SK-N-SH treated with all-trans-retinoic acid at 6 μM for 48 hours (cell line): ENCODE results near the gene MOXD1.

ENCODE experiments used
- ATAC-seq: fragments of 200-7000 bp; cut with Tn5 transposase; 3 replicates; pipeline ENCODE4 v1.9.1; 2020; ENCODE audit warnings: mild to moderate bottlenecking, moderate library complexity
- ARNTL ChIP-seq: fragments of 450-650 bp; formaldehyde crosslinking; IDR thresholded peaks from 2 replicates; pipeline ENCODE4 v1.5.0; 2020; ENCODE audit warnings: low read depth, mild to moderate bottlenecking, moderate library complexity, borderline replicate concordance
- BACH2 ChIP-seq: fragments of 250-450 bp; sonication (Bioruptor Pico); IDR thresholded peaks from 2 replicates; pipeline ENCODE4 v1.9.0; 2021; ENCODE audit warnings: mild to moderate bottlenecking, borderline replicate concordance
- ESRRG ChIP-seq: fragments of 250-450 bp; sonication (Bioruptor Pico); IDR thresholded peaks from 2 replicates; pipeline ENCODE4 v1.6.1; 2021; ENCODE audit warnings: mild to moderate bottlenecking
- GLIS3 ChIP-seq: fragments of 250-450 bp; sonication (Bioruptor Pico); IDR thresholded peaks from 2 replicates; pipeline ENCODE4 v1.5.0; 2020; ENCODE audit warnings: mild to moderate bottlenecking, moderate library complexity
- ISL1 ChIP-seq: fragments of 250-450 bp; sonication (Bioruptor Pico); IDR thresholded peaks from 2 replicates; pipeline ENCODE4 v2.1.2; 2022; ENCODE audit warnings: mild to moderate bottlenecking, moderate library complexity
- OSR1 ChIP-seq: fragments of 250-450 bp; sonication (Bioruptor Pico); IDR thresholded peaks from 2 replicates; pipeline ENCODE4 v1.8.0; 2022; ENCODE audit warnings: moderate library complexity, mild to moderate bottlenecking, inconsistent platforms
- PPARA ChIP-seq: fragments of 250-450 bp; sonication (Bioruptor Pico); IDR thresholded peaks from 2 replicates; pipeline ENCODE4 v1.5.0; 2020; ENCODE audit warnings: mild to moderate bottlenecking, borderline replicate concordance
- RARB ChIP-seq: fragments of 250-450 bp; sonication (Bioruptor Pico); IDR thresholded peaks from 2 replicates; pipeline ENCODE4 v1.8.0; 2021; ENCODE audit warnings: mild to moderate bottlenecking, moderate library complexity
- SNAI2 ChIP-seq: fragments of 250-450 bp; sonication (Bioruptor Pico); IDR thresholded peaks from 2 replicates; pipeline ENCODE4 v1.5.0; 2020; ENCODE audit warnings: mild to moderate bottlenecking, moderate library complexity
- TCF4 ChIP-seq: fragments of 250-450 bp; sonication (Bioruptor Pico); IDR thresholded peaks from 2 replicates; pipeline ENCODE4 v1.8.0; 2021; ENCODE audit warnings: mild to moderate bottlenecking, moderate library complexity, borderline replicate concordance
- TOX ChIP-seq: fragments of 250-450 bp; sonication (Bioruptor Pico); IDR thresholded peaks from 2 replicates; pipeline ENCODE4 v1.8.0; 2021; ENCODE audit warnings: mild to moderate bottlenecking, moderate library complexity, borderline replicate concordance
- ZC3H10 ChIP-seq: fragments of 250-450 bp; sonication (Bioruptor Pico); IDR thresholded peaks from 2 replicates; pipeline ENCODE4 v1.5.1; 2021; ENCODE audit warnings: mild to moderate bottlenecking, moderate library complexity
- ZFP3 ChIP-seq: fragments of 250-450 bp; sonication (Bioruptor Pico); IDR thresholded peaks from 2 replicates; pipeline ENCODE4 v1.5.0; 2020; ENCODE audit warnings: mild to moderate bottlenecking, moderate library complexity
- ZFP30 ChIP-seq: fragments of 450-650 bp; formaldehyde crosslinking; IDR thresholded peaks from 2 replicates; pipeline ENCODE4 v1.5.0; 2022; ENCODE audit warnings: mild to moderate bottlenecking, moderate library complexity
- ZNF565 ChIP-seq: fragments of 450-650 bp; formaldehyde crosslinking; conservative IDR thresholded peaks from 2 replicates; pipeline ENCODE4 v1.5.0; 2020; ENCODE audit warnings: low read depth, mild to moderate bottlenecking, moderate library complexity
- ZNF70 ChIP-seq: fragments of 450-650 bp; formaldehyde crosslinking; IDR thresholded peaks from 2 replicates; pipeline ENCODE4 v1.5.0; 2020; ENCODE audit warnings: mild to moderate bottlenecking, moderate library complexity
- ZNF8 ChIP-seq: fragments of 450-650 bp; formaldehyde crosslinking; IDR thresholded peaks from 2 replicates; pipeline ENCODE4 v1.5.0; 2020; ENCODE audit warnings: mild to moderate bottlenecking, moderate library complexity
- TF ChIP-seq, protein P1 (sequence below): fragments of 250-450 bp; sonication (Bioruptor Pico); IDR thresholded peaks from 2 replicates; pipeline ENCODE4 v1.5.1; 2021; ENCODE audit warnings: mild to moderate bottlenecking, moderate library complexity
- TF ChIP-seq, protein P2 (sequence below): fragments of 250-450 bp; sonication (Bioruptor Pico); IDR thresholded peaks from 2 replicates; pipeline ENCODE4 v1.5.1; 2020; ENCODE audit warnings: low read depth, mild to moderate bottlenecking, moderate library complexity
- TF ChIP-seq, protein P3 (sequence below): fragments of 250-450 bp; sonication (Bioruptor Pico); IDR thresholded peaks from 2 replicates; pipeline ENCODE4 v1.8.0; 2021; ENCODE audit warnings: low read depth, mild to moderate bottlenecking, moderate library complexity, borderline replicate concordance

Gene MOXD1

DNA sequence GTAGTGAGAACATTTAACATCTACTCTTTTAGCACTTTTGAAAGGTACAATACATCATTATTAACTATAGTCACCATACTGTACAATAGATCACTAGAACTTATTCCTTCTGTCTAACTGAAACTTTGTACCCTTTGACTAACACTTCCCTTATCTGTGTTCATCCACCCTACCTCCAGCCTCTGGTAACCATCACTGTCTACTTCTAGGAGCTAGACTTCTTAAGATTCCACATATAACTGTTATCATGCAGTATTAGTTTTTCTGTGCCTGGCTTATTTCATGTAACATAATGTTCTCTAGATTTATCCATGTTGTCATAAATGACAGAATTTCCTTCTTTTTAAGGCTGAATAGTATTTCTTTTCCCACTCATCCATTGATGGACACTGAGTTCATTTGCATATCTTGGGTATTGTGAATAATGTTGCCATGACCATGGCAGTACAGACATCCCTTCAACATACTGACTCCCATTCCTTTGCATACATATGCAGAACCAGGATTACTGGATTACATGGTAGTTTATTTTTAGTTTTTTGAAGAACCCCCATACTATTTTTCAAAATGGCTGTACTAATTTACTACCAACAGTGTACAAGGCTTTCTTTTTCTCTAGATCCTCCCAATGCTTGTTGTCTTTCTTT is 135.7 kb downstream of the MOXD1 start (continued):
- TF ChIP-seq, protein P1, sequence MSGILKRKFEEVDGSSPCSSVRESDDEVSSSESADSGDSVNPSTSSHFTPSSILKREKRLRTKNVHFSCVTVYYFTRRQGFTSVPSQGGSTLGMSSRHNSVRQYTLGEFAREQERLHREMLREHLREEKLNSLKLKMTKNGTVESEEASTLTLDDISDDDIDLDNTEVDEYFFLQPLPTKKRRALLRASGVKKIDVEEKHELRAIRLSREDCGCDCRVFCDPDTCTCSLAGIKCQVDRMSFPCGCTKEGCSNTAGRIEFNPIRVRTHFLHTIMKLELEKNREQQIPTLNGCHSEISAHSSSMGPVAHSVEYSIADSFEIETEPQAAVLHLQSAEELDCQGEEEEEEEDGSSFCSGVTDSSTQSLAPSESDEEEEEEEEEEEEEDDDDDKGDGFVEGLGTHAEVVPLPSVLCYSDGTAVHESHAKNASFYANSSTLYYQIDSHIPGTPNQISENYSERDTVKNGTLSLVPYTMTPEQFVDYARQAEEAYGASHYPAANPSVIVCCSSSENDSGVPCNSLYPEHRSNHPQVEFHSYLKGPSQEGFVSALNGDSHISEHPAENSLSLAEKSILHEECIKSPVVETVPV = no peak
- TF ChIP-seq ISL1 (CRISPR knock-in tag) (no peak), TCF4 (no peak), TOX (no peak), GLIS3 (CRISPR knock-in tag) (no peak)
- TF ChIP-seq, all 23 proteins: peak for 0

DNA sequence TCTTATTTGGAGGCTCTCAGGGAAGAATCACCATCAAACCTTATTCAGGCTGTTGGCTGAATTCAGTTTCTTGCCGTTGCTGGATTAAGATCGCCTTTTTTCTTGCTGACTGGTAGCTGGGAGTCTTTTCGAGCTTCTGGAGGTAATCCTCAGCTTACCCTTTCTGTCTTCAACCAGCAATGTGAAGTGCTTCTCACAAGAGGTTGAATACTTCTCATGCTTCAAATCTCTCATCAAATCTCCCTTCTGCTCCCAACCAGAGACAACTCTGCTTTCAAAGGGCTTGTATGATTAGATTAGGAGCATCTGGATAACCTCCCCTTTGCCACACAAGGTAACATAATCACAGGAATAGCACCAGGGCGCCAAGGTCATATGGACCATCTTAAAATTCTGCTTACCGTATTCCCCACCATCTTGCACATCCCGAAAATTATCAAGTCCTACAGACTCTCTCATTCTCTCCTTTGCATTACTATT is 137.2 kb downstream of the MOXD1 start:
- no peak for ATAC-seq
- no peak for TF ChIP-seq ARNTL (CRISPR knock-in tag)
- no peak for TF ChIP-seq GLIS3 (CRISPR knock-in tag)

DNA sequence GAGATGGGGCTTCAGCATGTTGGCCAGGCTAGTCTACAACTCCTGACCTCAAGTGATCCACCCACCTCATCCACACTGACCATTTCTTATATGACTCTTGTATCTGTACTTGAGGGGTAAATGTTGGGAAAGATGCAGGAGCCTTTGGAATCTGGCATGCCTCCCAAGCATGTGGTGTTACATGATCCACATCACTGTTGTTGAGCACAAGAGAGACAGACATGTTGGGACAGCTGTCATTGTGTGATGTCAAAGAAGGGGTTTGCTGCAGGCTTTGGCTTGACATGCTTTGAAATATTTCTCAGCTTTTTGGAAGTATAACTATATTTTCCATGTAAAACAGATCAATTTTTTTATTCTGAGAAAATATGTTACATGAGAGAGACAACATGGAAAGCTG is 139.9 kb downstream of the MOXD1 start:
- no peak for TF ChIP-seq RARB (CRISPR knock-in tag)
- no peak for TF ChIP-seq OSR1 (CRISPR knock-in tag)
- TF ChIP-seq, protein P2, sequence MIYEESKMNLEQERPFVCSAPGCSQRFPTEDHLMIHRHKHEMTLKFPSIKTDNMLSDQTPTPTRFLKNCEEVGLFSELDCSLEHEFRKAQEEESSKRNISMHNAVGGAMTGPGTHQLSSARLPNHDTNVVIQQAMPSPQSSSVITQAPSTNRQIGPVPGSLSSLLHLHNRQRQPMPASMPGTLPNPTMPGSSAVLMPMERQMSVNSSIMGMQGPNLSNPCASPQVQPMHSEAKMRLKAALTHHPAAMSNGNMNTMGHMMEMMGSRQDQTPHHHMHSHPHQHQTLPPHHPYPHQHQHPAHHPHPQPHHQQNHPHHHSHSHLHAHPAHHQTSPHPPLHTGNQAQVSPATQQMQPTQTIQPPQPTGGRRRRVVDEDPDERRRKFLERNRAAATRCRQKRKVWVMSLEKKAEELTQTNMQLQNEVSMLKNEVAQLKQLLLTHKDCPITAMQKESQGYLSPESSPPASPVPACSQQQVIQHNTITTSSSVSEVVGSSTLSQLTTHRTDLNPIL (CRISPR knock-in tag) = no peak
- TF ChIP-seq SNAI2 (CRISPR knock-in tag) = no peak
- TF ChIP-seq ZNF565 (CRISPR knock-in tag) = no peak
- TF ChIP-seq, protein P3, sequence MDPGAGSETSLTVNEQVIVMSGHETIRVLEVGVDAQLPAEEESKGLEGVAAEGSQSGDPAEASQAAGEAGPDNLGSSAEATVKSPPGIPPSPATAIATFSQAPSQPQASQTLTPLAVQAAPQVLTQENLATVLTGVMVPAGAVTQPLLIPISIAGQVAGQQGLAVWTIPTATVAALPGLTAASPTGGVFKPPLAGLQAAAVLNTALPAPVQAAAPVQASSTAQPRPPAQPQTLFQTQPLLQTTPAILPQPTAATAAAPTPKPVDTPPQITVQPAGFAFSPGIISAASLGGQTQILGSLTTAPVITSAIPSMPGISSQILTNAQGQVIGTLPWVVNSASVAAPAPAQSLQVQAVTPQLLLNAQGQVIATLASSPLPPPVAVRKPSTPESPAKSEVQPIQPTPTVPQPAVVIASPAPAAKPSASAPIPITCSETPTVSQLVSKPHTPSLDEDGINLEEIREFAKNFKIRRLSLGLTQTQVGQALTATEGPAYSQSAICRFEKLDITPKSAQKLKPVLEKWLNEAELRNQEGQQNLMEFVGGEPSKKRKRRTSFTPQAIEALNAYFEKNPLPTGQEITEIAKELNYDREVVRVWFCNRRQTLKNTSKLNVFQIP = no peak
- TF ChIP-seq BACH2 (CRISPR knock-in tag) = no peak
- no peak for TF ChIP-seq ZC3H10 (CRISPR knock-in tag)
- no peak for TF ChIP-seq ZNF8 (CRISPR knock-in tag)
- TF ChIP-seq ARNTL (CRISPR knock-in tag) = no peak
- TF ChIP-seq ZNF70 (CRISPR knock-in tag) = no peak
- TF ChIP-seq TOX = no peak
- no peak for TF ChIP-seq TCF4
- TF ChIP-seq ESRRG (CRISPR knock-in tag) = no peak
- TF ChIP-seq, protein P1 = no peak
- ATAC-seq = no peak

DNA sequence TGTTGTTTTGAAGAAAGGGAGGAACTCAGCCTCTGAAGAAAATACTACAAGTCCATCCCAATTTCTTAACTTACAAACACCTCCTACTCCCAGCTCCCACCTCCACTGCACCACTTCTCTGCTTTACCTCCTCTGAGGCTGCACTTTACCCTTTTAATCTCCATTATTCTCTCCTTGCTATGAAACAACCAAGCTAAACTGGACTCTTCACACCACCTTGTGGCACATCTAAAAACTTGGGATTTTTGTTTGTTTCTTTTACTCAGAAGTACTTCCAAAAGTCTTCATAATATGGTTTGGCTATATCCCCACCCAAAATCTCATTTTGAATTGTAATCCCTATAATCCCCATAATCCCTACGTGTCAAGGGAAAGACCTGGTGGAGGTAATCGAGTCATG is 142.2 kb downstream of the MOXD1 start:
- ATAC-seq = 0 out of 3 replicates have a peak, but pooled peaks have one; percentile 37
- no peak for TF ChIP-seq ISL1 (CRISPR knock-in tag)
- no peak for TF ChIP-seq TOX
- no peak for TF ChIP-seq ZNF8 (CRISPR knock-in tag)
- TF ChIP-seq ZC3H10 (CRISPR knock-in tag) = no peak
- TF ChIP-seq RARB (CRISPR knock-in tag) = no peak
- TF ChIP-seq, all 23 proteins: peak for 0

DNA sequence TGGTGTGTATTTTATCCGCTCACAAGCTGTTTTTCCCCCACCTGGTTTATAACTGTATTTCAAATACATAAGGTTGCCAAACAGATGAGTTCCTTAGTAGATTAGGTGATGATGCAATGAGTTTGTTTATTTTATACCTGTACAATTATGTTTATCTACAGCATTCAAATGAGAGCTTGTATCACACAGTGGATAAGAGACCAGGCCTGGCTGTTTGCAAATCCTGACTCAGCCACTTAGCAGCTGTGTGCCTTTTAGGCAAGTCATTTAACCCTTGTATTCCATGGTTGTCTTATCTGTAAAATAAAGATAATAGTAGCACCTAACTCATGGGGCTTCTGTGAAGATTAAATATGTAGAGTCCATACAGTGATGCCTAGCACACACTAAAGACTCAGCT is 143.7 kb downstream of the MOXD1 start:
- TF ChIP-seq ISL1 (CRISPR knock-in tag) = no peak
- TF ChIP-seq ZFP30 (CRISPR knock-in tag) = no peak
- no peak for TF ChIP-seq PPARA (CRISPR knock-in tag)
- no peak for TF ChIP-seq ZNF8 (CRISPR knock-in tag)
- TF ChIP-seq ZFP3 (CRISPR knock-in tag) = no peak
- TF ChIP-seq, all 23 proteins: peak for 0

More for the DNA sequence above, 143.7 kb downstream of the MOXD1 start:
- ATAC-seq = no peak
